HG03571 (cell line): ENCODE results near the gene NEU1.
"Not testable (repeated sequence)": the region's sequence is repeated elsewhere in the genome, so short reads cannot be mapped to it uniquely, and the experiment has no call there.

ENCODE experiments used
- ATAC-seq: cut with Tn5 transposase; IDR thresholded peaks from one replicate; pipeline ENCODE4 v1.9.1; 2021; ENCODE audit not compliant: unreplicated experiment

NEU1 gene

DNA sequence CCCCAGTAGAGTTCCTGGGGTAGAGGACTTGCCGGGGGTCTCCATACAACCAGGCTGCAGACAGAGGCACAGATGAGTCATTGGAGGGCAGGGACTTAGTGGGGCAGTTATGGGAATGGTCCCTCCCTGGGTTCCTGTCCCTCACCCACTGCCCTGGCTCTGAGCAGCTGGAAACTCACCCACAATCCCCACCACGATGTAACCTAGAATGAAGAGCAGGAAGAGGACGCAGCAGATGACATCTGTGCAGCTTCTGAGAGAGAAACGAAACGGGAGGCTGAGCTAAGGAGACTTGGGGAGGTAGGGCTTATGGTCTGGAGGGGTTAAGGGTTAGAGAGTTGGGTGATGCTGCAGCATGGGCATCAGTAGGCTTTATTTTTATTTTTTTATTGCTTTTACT is 13.3 kb upstream of the NEU1 start:
- ATAC-seq = no peak

GRCh38 chr6:31874836-31875572 is 12.4 kb upstream of the NEU1 start:
- ATAC-seq = no peak

DNA sequence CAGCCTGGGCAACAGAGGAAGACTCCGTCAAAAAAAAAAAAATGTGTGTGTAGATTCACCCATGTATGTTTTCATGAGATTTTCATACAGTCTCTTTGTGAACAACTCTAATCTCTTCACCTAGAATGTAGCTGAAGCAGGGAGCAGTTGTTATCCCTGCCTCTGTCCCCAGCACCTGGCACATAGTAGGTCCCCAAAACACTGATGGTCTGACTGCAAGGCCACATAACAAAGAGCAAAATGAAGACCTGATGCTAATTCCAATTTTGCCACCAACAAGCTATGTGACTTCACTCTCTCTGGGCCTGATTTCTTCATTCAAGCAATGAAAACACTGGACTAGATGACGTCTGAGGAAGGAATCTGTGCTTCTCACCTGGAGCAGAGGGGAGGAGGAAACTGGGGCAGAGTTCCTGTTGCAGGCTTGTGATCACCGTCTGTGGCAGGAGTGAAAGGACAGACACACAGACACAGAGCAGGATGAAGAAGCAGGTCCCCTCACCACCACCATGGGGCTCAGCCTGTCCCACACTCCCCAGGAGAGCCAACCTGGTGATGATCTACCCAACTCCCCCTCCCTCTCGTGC is 11.6 kb upstream of the NEU1 start:
- ATAC-seq = no peak

DNA sequence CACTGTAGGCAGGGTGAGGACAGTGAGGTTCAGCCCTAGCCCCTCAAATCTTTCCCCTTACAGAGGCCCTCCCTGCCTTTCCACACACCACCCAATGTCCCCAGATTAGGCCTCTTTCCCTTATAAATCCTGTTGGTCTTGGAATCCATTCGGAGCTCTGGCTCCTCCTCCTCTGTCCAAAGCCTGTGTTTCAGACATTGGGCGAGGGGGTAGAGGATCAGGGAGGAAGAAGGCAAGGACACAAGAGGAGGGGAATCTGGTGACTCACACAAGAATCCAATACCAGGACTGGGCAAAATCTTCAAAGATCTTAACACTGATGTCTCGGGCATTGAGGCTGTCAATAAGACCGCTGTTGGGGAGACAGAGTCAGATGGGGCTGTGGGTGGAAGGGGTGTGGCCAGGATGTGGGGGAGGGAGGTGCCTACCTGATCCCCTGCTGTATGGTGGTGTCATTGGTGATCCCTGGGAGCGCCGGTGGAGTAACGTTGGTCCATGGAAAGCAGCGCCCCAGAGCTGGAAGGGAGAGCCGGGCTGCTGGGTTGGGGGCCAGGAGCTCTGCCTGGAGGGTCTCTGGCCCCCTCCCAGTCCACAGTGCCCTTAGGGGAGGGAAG is 8.5 kb upstream of the NEU1 start:
- no peak for ATAC-seq

GRCh38 chr6:31870385-31870921 is 7.8 kb upstream of the NEU1 start:
- no peak for ATAC-seq

DNA sequence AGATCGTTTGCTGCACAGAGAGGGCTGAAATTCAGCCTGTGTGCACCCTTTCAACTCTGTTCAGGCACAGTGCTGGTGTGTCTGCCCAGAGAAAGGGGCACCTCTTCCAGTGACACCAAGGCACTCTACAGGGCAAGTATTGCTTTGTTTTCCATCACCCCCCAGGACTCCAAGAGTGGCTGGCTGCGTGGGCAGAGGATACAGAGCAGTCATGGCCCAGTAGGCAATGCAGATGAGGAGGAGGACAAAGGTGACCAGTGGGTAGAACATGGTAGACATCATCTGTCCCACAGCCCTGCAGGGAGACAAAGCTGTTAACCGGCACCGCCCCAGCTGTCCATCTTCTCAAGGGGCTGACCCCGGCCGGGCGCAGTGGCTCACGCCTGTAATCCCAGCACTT is 6.7 kb upstream of the NEU1 start:
- ATAC-seq = no peak

- ATAC-seq = not testable (repeated sequence)
These were observed 6.0 kb upstream of the NEU1 start for GRCh38 chr6:31868658-31868971.

- no peak for ATAC-seq
These were observed 2.8 kb upstream of the NEU1 start for GRCh38 chr6:31865205-31866118.

GRCh38 chr6:31864818-31865204 is 2.2 kb upstream of the NEU1 start:
- ATAC-seq = no peak

GRCh38 chr6:31864123-31864562 is 1.5 kb upstream of the NEU1 start:
- not testable (repeated sequence) for ATAC-seq

DNA sequence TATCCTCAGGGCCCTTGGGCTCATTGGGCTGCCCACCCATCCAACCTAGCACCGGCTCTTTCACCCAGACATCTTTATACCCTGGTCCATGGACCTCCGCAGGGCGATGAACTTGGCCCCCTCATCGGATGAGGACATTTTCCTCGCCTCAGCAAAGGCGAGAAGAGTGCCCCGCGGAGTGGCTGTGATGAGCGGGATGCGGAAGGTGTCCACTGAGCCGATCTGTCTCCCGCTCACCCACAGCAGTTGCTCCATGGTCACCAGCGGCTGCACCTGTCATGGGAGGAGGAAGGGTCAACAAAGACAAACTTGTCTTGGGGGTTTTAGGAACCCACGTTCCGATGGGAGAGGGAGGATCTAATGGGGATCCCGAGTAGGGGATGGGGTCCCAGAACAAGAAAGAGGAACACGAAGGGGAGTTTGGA is 690 bp downstream of the NEU1 start:
- ATAC-seq = no peak

GRCh38 chr6:31861150-31861549 is 1.5 kb downstream of the NEU1 start:
- ATAC-seq = no peak

GRCh38 chr6:31860349-31860748 is 2.3 kb downstream of the NEU1 start:
- ATAC-seq = no peak

DNA sequence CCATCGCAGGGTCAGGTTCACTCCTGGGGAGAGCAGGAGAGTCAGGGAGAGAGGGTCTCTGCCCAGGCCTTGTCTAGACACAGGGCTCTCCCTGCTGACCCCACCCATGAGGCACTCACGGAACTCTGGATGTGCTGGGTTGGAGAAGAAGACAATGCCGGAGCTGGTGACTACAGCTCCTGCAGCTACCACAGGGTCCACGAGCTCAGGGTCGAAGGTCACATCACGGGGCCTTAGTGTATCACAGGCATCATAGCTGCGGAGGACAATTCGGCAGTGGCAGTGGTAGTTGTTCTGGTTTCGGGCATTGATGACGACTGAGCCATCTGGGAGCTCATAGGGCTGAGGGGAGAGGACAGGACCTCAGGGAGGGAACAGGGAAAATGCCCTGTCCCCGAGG is 2.7 kb downstream of the NEU1 start:
- ATAC-seq = no peak

DNA sequence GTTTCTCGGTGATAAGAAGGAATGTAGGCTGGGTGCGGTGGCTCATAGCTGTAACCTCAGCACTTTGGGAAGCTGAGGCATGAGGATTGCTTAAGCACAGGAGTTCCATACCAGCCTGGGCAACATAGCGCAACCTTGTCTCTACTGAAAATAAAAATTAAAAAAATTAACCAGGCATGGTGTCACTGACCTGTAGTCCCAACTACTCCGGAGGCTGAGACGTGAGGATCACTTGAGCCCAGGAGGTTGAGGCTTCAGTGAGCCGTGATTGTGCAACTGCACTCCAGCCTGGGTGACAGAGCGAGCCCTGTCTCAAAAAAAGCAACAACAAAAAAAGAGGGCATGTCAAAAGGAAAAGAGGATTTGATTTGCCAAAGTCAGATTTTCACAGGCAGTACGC is 3.9 kb downstream of the NEU1 start:
- ATAC-seq = no peak

DNA sequence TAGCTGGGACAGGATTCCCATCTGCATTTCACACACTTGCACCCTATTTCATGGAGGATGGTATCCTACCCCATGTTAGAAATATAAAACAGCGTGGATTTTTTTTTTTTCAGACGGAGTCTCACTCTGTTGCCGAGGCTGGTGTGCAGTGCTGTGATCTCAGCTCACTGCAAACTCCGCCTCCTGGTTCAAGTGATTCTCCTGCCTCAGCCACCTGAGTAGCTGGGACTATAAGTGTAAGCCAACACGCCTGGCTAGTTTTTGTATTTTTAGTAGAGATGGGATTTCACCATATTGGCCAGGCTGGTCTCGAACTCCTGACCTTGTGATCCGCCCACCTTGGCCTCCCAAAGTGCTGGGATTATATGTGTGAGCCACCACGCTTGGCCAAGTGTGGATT is 4.8 kb downstream of the NEU1 start:
- not testable (repeated sequence) for ATAC-seq

DNA sequence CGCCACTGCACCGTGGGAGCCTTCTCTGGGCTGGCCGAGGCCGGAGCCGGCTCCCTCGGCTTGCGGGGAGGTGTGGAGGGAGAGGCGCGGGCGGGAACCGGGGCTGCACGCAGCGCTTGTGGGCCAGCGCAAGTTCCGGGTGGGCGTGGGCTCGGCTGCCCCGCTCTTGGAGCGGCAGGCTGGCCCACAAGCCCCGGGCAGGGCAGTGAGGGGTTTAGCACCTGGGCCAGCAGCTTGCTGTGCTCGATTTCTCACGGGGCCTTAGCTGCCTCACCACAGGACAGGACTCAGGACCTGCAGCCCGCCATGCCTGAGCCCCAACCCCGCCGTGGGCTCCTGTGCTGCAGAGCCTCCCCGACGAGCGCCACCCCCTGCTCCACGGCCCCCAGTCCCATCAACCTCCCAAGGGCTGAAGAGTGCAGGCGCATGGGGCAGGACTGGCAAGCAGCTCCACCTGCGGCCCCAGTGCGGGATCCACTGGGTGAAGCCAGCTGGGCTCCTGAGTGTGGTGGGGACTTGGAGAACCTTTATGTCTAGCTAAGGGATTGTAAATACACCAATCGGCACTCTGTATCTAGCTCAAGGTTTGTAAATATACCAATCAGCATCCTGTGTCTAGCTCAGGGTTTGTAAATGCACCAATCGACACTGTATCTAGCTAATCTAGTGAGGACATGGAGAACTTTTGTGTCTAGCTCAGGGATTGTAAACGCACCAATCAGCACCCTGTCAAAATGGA is 10.5 kb downstream of the NEU1 start:
- ATAC-seq = not testable (repeated sequence)

- ATAC-seq = no peak
These were observed 11.2 kb downstream of the NEU1 start for GRCh38 chr6:31851485-31851832.

GRCh38 chr6:31850765-31851484 is 11.7 kb downstream of the NEU1 start:
- no peak for ATAC-seq
